Psoas muscle (tissue), 8 donors: ENCODE measurements around the gene GALNT10. TPM values are rescaled to one million over a fixed set of nuclear protein-coding genes. Genes with fewer than 3 reads are reported as not detected.

Experiments
- ATAC-seq, 4 donors: fragments of 200-7000 bp; cut with Tn5 transposase; one replicate each; pipeline ENCODE4 v1.9.1; 2020; ENCODE audit warnings: moderate library complexity in 3 of 4, mild to moderate bottlenecking in 2 of 4
- DNase-seq, 2 donors: peaks; one replicate each; pipeline ENCODE4 v3.0.0-alpha.2; 2020
- H3K27ac ChIP-seq: fragments of 200-600 bp; one replicate; pipeline ENCODE4 v1.8.0; 2022
- H3K27me3 ChIP-seq, 3 donors: fragments of 200-600 bp in 1 of 3; one replicate each; pipeline versions ENCODE4 v1.6.1 to v1.8.0; 2013 to 2022; ENCODE audit warnings: low read length in 2 of 3, mild to moderate bottlenecking in 2 of 3, moderate library complexity in 1 of 3; ENCODE audit not compliant: insufficient read depth in 3 of 3
- H3K36me3 ChIP-seq, 2 donors: fragments of 200-600 bp in 1 of 2; one replicate each; pipeline versions ENCODE4 v1.6.1 to v1.8.0; 2013 to 2022; ENCODE audit warnings: low read depth in 1 of 2, mild to moderate bottlenecking in 1 of 2, moderate library complexity in 1 of 2; ENCODE audit not compliant: insufficient read depth in 1 of 2
- H3K4me1 ChIP-seq: fragments of 200-600 bp; one replicate; pipeline ENCODE4 v1.8.0; 2022
- H3K4me3 ChIP-seq: fragments of 200-600 bp; one replicate; pipeline ENCODE4 v1.8.0; 2022; ENCODE audit warnings: mild to moderate bottlenecking
- H3K9me3 ChIP-seq: fragments of 200-600 bp; one replicate; pipeline ENCODE4 v1.8.0; 2022
- WGBS, 3 donors: extraction: QIAGEN DNeasy Blood & Tissue Kit; methylation state at CpG; one replicate each; pipeline versions ENCODE4 v1.1.6 to v1.1.7; 2013; 5-methylcytosine and 5-hydroxymethylcytosine counted together
- intact Hi-C, 2 donors: fragments of 100-400 bp; cut with DNase I; formaldehyde crosslinking; loops; one replicate each; pipeline versions ENCODE4 v1.11.0 to v1.14.2; 2022
- polyA plus RNA-seq, 3 donors: library from polyadenylated mRNA; stranded (reverse); fragments of 200-250 nt; gene quantifications; one replicate each; pipeline ENCODE4 v1.2.3, GENCODE V29; 2013
- total RNA-seq, 4 donors: library from RNA; stranded (reverse); fragmentation: NEBNext Ultra II Directional in 2 of 4; extraction: Animal tissue kit (Norgen Biotek cat#: 25700) in 2 of 4; gene quantifications; one replicate each; pipeline versions ENCODE4 v1.2.1 to v1.2.4, GENCODE V29; 2021 to 2023
- TF ChIP-seq, protein P1 (sequence below): fragments of 200-600 bp; IDR thresholded peaks from one replicate; pipeline ENCODE4 v1.8.0; 2022; ENCODE audit warnings: antibody characterized with exemption
- donor health status: healthy with polysubstance abuse.
- donor health status: DM: no; HTN: no; CAD: no; lungs with moderate emphysema.
- donor health status: Bipolar disorder and iron deficiency.
- donor health status: healthy.
- donor health status: DM: yes; HTN: yes; CAD: no.
- donor health status: DM: no; HTN: no; CAD: no.
- donor health status: DM: no; HTN: no; CAD: no.
- donor health status: DM: yes; HTN: yes; CAD: no.

Gene GALNT10
- total and polyA plus RNA-seq, 7 donors: 4.2 to 9.9 (median 6.8) TPM

GRCh38 chr5:154278908-154279307 lies 88.4 kb downstream of the GALNT10 start:
- Histone ChIP-seq H3K27me3 (no peaks in the 10 kb centered on the region), H3K4me3 (no peak overlapping the region), H3K36me3 (no peaks in the 10 kb centered on the region), H3K4me1 (peaks cover 6% of the 10 kb centered on the region), H3K27ac (no peak overlapping the region), H3K9me3 (no peaks in the 10 kb centered on the region)
- DNase-seq: no peak
- intact Hi-C loops: no loop called here
- ATAC-seq: no peak
- TF ChIP-seq, protein P1, sequence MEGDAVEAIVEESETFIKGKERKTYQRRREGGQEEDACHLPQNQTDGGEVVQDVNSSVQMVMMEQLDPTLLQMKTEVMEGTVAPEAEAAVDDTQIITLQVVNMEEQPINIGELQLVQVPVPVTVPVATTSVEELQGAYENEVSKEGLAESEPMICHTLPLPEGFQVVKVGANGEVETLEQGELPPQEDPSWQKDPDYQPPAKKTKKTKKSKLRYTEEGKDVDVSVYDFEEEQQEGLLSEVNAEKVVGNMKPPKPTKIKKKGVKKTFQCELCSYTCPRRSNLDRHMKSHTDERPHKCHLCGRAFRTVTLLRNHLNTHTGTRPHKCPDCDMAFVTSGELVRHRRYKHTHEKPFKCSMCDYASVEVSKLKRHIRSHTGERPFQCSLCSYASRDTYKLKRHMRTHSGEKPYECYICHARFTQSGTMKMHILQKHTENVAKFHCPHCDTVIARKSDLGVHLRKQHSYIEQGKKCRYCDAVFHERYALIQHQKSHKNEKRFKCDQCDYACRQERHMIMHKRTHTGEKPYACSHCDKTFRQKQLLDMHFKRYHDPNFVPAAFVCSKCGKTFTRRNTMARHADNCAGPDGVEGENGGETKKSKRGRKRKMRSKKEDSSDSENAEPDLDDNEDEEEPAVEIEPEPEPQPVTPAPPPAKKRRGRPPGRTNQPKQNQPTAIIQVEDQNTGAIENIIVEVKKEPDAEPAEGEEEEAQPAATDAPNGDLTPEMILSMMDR: no peak

DNA sequence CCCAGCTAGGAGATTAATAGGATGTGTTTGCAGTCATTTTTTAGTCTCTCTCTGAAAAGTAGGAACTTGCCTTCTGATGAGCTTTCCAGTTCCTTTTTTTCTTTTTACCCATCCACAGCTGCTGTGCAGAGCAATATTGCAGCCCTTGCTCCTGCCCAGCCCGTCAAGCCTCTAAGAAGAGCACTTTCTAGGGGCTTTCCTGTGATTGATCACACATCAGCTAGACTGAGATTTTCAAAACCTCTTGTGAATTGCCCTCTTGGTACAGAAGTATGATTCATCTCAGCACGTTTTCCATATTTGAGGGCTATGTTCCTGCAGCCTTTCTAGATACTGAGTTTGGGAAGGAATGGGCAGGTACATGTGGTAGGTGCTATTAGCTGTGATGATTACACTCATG lies 93.9 kb downstream of the GALNT10 start:
- DNase-seq (no peak), ATAC-seq (no peak)
- no peaks in the 10 kb centered on the region for H3K27me3 ChIP-seq
- H3K9me3 ChIP-seq: no peaks in the 10 kb centered on the region
- H3K36me3 ChIP-seq: no peaks in the 10 kb centered on the region
- no peak overlapping the region for H3K27ac ChIP-seq
- no peak overlapping the region for H3K4me3 ChIP-seq
- TF ChIP-seq, protein P1: no peak
- intact Hi-C loops: no loop called here
- peaks cover 14% of the 10 kb centered on the region for H3K4me1 ChIP-seq
- 87 to 94% (median 87%) methylated on average over 2 of the region's 2 CpGs for WGBS, 3 donors

DNA sequence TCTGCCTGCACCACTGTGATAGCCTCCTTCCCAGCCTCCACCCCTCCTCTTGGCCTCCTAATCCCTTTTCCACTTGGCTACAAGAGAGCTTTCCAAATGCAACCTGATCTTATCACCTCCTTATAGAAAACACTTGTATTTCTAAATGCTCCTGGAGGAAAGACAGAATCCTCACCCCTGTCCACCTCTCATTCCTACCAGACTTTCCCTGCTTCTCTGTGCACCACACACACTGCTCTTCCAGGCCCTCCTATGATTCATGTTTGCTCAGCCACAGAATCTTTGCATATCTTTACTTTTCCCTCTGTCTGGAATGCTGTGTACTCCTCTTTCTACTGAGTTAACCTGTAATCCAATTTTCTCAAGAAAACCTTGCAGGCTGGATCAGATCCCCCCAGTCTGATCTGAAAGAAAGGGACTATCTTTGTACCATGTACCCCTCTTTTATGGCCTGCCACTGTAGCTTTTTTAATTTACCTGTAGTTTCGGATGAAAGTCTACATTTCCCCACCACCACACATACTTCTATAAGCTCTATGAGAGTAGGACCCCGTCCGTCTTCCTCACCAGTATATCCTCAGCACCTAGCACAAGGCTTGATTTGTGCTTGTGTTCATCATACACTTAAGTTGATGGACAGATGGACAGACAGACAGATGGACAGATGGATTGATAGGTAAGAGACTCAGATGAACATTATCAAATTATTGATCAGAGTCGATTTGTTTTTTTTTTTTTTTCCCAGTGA lies 95.3 kb downstream of the GALNT10 start:
- TF ChIP-seq, protein P1: no peak
- WGBS, 3 donors: 74 to 98% (median 83%) methylated on average over 4 of the region's 4 CpGs
- ATAC-seq: no peak

GRCh38 chr5:154286557-154286956 lies 96.0 kb downstream of the GALNT10 start:
- ATAC-seq: peak in 1 of 4 donors; percentile 32
- TF ChIP-seq, protein P1: no peak
- Histone ChIP-seq H3K4me3 (no peak overlapping the region), H3K27ac (no peak overlapping the region), H3K9me3 (no peaks in the 10 kb centered on the region), H3K36me3 (no peaks in the 10 kb centered on the region), H3K27me3 (no peaks in the 10 kb centered on the region), H3K4me1 (peaks cover 14% of the 10 kb centered on the region)
- intact Hi-C loops: no loop called here
- DNase-seq: no peak
- 71 to 83% (median 79%) methylated on average over 3 of the region's 3 CpGs for WGBS, 3 donors

More for the DNA sequence above, 95.3 kb downstream of the GALNT10 start:
- Histone ChIP-seq H3K36me3 (no peaks in the 10 kb centered on the region), H3K27ac (no peak overlapping the region), H3K27me3 (no peaks in the 10 kb centered on the region), H3K4me1 (peaks cover 14% of the 10 kb centered on the region), H3K4me3 (no peak overlapping the region), H3K9me3 (no peaks in the 10 kb centered on the region)
- no peak for DNase-seq
- intact Hi-C loops: no loop called here

GRCh38 chr5:154287136-154287535 lies 96.6 kb downstream of the GALNT10 start:
- ATAC-seq: peak in 1 of 4 donors; percentile 54
- Histone ChIP-seq H3K4me1 (peaks cover 16% of the 10 kb centered on the region), H3K4me3 (no peak overlapping the region), H3K27ac (peak overlapping the region; percentile 18), H3K27me3 (no peaks in the 10 kb centered on the region), H3K36me3 (no peaks in the 10 kb centered on the region), H3K9me3 (no peaks in the 10 kb centered on the region)
- DNase-seq: no peak
- 75 to 84% (median 81%) methylated on average over 5 of the region's 5 CpGs for WGBS, 3 donors
- intact Hi-C loops: no loop called here
- TF ChIP-seq, protein P1: no peak
